ENCODE measurements around the gene BRD4. TPM values are rescaled to one million over a fixed set of nuclear protein-coding genes. Genes with fewer than 3 reads are reported as not detected.

Gene BRD4
- total RNA-seq, 1 experiment from 2014 or later = 144 TPM

- Histone ChIP-seq H3K18ac (ENCODE audit: insufficient read length, low read depth, low read length) (no peak overlapping the region), H3K4ac (ENCODE audit: low read depth, low read length) (no peak overlapping the region), H3K79me2 (ENCODE audit: insufficient read depth, low read length) (peaks cover 86% of the 10 kb centered on the region), H4K5ac (ENCODE audit: insufficient read length, low read depth, low read length) (no peak overlapping the region), H3K27me3 (ENCODE audit: insufficient read depth, low read length) (no peaks in the 10 kb centered on the region), H2BK15ac (ENCODE audit: low read depth, low read length) (no peak overlapping the region), H3K9me3 (ENCODE audit: control insufficient read depth, low read depth, low read length) (no peaks in the 10 kb centered on the region), H2BK5ac (ENCODE audit: insufficient read length, low read length) (no peak overlapping the region), H3K27ac (ENCODE audit: insufficient read length, low read depth, low read length) (no peak overlapping the region), H3K4me1 (ENCODE audit: insufficient read depth, low read length) (peaks cover 4% of the 10 kb centered on the region; the same call in 1 of the 2 replicates), H3T11ph (ENCODE audit: low read length) (no peak overlapping the region), H2AFZ (ENCODE audit: low read length) (no peak overlapping the region), H3K23me2 (ENCODE audit: insufficient read length, low read depth, low read length, poor library complexity, severe bottlenecking) (no peaks in the 10 kb centered on the region), H2BK120ac (ENCODE audit: low read depth, low read length, poor library complexity, severe bottlenecking) (no peak overlapping the region), H3K56ac (ENCODE audit: insufficient read length, low read depth, low read length) (no peak overlapping the region), H4K20me1 (ENCODE audit: control insufficient read depth, insufficient read depth, insufficient read length) (peaks cover 5% of the 10 kb centered on the region), H2BK20ac (ENCODE audit: low read depth, low read length, poor library complexity, severe bottlenecking) (no peak overlapping the region), H3K4me2 (ENCODE audit: insufficient read depth, insufficient read length, low read length) (no peak overlapping the region), H3K23ac (ENCODE audit: insufficient read length, low read depth, low read length) (no peak overlapping the region), H3K79me1 (ENCODE audit: insufficient read depth, low read depth, low read length, poor library complexity, severe bottlenecking) (no peaks in the 10 kb centered on the region), H4K91ac (ENCODE audit: insufficient read length, low read depth, low read length) (no peak overlapping the region), H2AK5ac (ENCODE audit: insufficient read length, low read length) (no peak overlapping the region), H3K9ac (ENCODE audit: extremely low read depth, insufficient read length, low read length) (no peak overlapping the region), H3K14ac (ENCODE audit: insufficient read depth, low read length) (no peak overlapping the region), H4K8ac (replicated peaks; ENCODE audit: insufficient read length, low read depth, low read length) (no peak overlapping the region), H2BK12ac (ENCODE audit: insufficient read length, low read depth, low read length) (no peak overlapping the region)
- Mint-ChIP-seq H3K27ac (no peak overlapping the region), H3K4me1 (peaks cover 64 to 66% of the 10 kb centered on the region in 2 experiments), H3K27me3 (ENCODE audit: low read depth) (no peaks in the 10 kb centered on the region), H3K4me3 (no peak overlapping the region), H3K36me3 (ENCODE audit: insufficient read depth in 1 of 3, low read depth in 3 of 3) (peaks cover 2 to 6% (median 6%) of the 10 kb centered on the region in 3 experiments; a peak in 5 of 7 replicates), H3K9me3 (no peaks in the 10 kb centered on the region)
- TF ChIP-seq CTCF (conservative IDR thresholded peaks at IDR 0.05) = no peak
- DNase-seq = no peak
- no CpG with 5 or more reads among the region's 4 CpGs for WGBS (ENCODE audit: extremely low coverage, insufficient read length, low lambda C conversion rate)
These were observed 12.2 kb downstream of the BRD4 start for GRCh38 chr19:15320116-15320515.
